IPS-20b (cell line): ENCODE data around the gene ORMDL1.
"Not testable (repeated sequence)": the region's sequence is repeated elsewhere in the genome, so short reads cannot be mapped to it uniquely, and the experiment has no call there.

Experiments
- H3K27ac ChIP-seq: one replicate; pipeline ENCODE4 v1.5.1; 2013; ENCODE audit warnings: low read length
- H3K27me3 ChIP-seq: 2 replicates; pipeline ENCODE4 v1.6.1; 2013; ENCODE audit warnings: mild to moderate bottlenecking, low read length, inconsistent platforms; ENCODE audit not compliant: insufficient read depth
- H3K36me3 ChIP-seq: 2 replicates; pipeline ENCODE4 v1.6.1; 2013; ENCODE audit warnings: low read depth, mild to moderate bottlenecking, inconsistent platforms, low read length, moderate library complexity; ENCODE audit not compliant: insufficient read depth
- H3K4me1 ChIP-seq: 2 replicates; pipeline ENCODE4 v1.6.1; 2013; ENCODE audit warnings: mild to moderate bottlenecking, control low read depth, inconsistent platforms, low read length, moderate library complexity; ENCODE audit not compliant: insufficient read depth
- H3K4me3 ChIP-seq: 2 replicates; pipeline ENCODE4 v1.5.1; 2013; ENCODE audit warnings: mild to moderate bottlenecking, low read length, inconsistent platforms
- H3K9ac ChIP-seq: 2 replicates; pipeline ENCODE4 v1.6.1; 2013; ENCODE audit warnings: low read depth, mild to moderate bottlenecking, inconsistent platforms, low read length, moderate library complexity
- H3K9me3 ChIP-seq: 2 replicates; pipeline ENCODE4 v1.6.1; 2013; ENCODE audit warnings: mild to moderate bottlenecking, low read depth, low read length, inconsistent platforms; ENCODE audit not compliant: insufficient read depth

ORMDL1 gene

DNA sequence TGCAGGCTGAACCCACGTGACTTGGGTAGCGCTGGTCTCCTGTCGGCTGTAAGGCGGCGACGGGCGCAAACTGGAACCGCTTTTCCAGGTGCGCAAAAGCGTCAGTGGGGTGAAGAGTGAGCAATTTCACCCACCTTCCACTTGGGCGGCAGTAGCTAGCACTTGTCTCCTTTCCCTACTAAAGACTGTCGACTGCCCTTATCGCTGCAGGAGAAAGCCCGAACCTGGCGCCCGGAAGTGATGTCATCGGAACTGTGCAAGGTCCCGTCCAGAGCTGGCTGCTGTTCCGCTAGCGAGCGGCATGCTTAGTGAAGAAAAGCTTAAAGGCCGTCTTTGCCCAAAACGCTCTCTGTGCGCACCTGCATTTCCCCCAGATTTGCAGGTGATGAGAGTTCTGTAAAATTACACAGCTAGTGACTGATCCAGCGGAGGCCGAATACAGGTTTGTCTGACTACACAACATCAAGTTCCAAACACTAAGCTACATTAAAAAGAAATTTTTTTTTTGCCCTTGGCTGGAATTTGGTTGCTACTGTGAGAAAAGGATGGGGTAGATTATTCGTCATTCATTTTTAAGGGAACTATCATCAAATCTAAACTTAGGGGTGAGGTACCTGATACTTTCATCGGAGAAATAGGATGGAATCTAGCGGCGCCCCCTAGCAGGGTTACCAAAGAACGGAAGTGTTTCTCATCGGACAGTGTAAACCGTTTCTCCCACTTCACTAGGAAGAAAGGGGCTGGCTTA lies 21.4 kb downstream of the ORMDL1 start, which contains the start of gene OSGEPL1:
Gene OSGEPL1 (minus strand): TSS at position 242 of the 748 bp plus-strand sequence. CDS start 1,152 bp downstream, outside the sequence.
- H3K27me3 ChIP-seq = no peaks in the 10 kb centered on the region
- H3K4me1 ChIP-seq = no peaks in the 10 kb centered on the region
- H3K36me3 ChIP-seq = peaks cover 11% of the 10 kb centered on the region
- peak within 1 kb of the TSS; percentile 93 for H3K4me3 ChIP-seq
- peak within 1 kb of the TSS; percentile 86 for H3K27ac ChIP-seq
- no peaks in the 10 kb centered on the region for H3K9me3 ChIP-seq
- peak within 1 kb of the TSS; percentile 97 for H3K9ac ChIP-seq

GRCh38 chr2:189762229-189762550 lies 21.9 kb downstream of the ORMDL1 start:
- Histone ChIP-seq H3K4me3 (peak overlapping the region; percentile 93), H3K36me3 (peaks cover 6% of the 10 kb centered on the region), H3K9ac (peak overlapping the region; percentile 97), H3K27me3 (no peaks in the 10 kb centered on the region), H3K9me3 (no peaks in the 10 kb centered on the region), H3K27ac (peak overlapping the region; percentile 86), H3K4me1 (no peaks in the 10 kb centered on the region)

DNA sequence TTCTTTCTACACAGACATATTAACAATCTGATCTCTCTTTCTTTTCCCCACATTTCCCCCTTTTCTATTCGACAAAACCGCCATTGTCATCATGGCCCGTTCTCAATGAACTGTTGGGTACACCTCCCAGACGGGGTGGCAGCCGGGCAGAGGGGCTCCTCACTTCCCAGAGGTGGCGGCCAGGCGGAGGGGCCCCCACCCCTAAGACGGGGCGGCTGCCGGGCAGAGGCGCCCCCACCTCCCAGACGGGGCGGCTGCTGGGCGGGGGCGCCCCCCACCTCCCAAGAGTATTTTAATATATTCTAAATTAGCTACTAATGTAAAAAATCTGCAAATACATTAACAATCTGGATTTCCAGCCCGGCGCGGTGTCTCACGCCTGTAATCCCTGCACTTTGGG lies 24.0 kb downstream of the ORMDL1 start:
- not testable (repeated sequence) for H3K36me3 ChIP-seq, H3K27me3 ChIP-seq, H3K9me3 ChIP-seq, H3K27ac ChIP-seq, H3K4me3 ChIP-seq, H3K4me1 ChIP-seq, H3K9ac ChIP-seq

DNA sequence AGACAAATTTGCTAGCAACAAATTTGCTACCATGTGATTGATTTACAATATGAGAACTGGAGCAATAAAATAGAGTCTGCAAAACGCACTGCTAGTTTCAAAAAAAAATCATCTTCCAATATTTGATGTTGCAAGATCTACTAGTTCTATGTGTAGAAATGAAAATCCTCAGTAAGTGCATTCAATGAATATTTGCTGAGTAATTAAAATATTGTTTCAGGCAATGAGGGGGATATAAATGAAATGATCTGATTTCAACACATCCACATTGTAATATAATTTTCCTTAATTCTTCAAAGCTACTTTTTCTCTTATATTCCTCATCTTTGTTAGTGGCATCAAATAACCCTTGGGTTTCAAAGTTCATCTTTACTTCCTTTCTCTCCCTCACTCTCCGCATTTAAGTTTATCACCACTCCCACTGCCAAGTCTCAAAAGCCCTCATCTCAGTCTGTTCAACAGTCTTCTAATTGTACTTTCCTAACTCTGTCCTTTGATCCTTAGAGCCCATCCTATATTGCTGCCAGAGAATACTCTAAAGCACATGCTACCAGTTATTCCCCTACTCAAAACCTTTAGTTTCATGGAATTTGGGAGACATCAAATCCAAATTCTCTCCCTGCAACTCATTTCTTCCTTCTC lies 27.7 kb downstream of the ORMDL1 start:
- Histone ChIP-seq H3K9ac (no peak overlapping the region), H3K9me3 (no peaks in the 10 kb centered on the region), H3K36me3 (peaks cover 14% of the 10 kb centered on the region), H3K4me1 (no peaks in the 10 kb centered on the region), H3K27me3 (no peaks in the 10 kb centered on the region), H3K27ac (no peak overlapping the region), H3K4me3 (no peak overlapping the region)

DNA sequence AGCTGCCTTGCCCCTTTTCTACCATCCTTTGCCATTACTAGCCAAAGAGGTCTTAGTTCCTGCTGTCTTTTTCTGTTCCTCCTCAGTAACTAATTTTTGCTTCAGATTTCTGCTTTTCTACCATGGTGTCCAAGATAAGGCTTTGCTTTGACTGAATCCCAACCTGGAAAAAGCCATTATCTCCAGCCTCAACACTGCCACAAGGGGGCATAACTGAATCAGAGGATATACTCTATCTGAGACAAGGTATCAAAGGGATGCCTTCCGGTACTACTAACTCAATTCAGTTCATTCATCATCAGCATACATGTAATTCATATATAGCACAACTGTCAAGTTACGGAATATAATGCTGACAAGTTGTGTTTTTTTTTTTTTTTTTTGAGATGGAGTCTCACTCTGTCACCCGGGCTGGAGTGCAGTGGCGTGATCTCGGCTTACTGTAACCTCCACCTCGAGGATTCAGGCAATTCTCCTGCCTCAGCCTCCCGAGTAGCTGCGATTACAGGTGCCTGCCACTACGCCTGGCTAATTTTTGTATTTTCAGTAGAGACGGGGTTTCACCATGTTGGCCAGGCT lies 33.0 kb downstream of the ORMDL1 start:
- H3K4me3 ChIP-seq = no peak overlapping the region
- H3K4me1 ChIP-seq = no peaks in the 10 kb centered on the region
- no peak overlapping the region for H3K9ac ChIP-seq
- H3K27me3 ChIP-seq = no peaks in the 10 kb centered on the region
- no peaks in the 10 kb centered on the region for H3K9me3 ChIP-seq
- peaks cover 25% of the 10 kb centered on the region for H3K36me3 ChIP-seq
- no peak overlapping the region for H3K27ac ChIP-seq

GRCh38 chr2:189729430-189729829 lies 54.7 kb downstream of the ORMDL1 start:
- Histone ChIP-seq H3K36me3 (no peaks in the 10 kb centered on the region), H3K9ac (no peak overlapping the region), H3K4me3 (no peak overlapping the region), H3K27me3 (no peaks in the 10 kb centered on the region), H3K27ac (no peak overlapping the region), H3K4me1 (no peaks in the 10 kb centered on the region), H3K9me3 (no peaks in the 10 kb centered on the region)

DNA sequence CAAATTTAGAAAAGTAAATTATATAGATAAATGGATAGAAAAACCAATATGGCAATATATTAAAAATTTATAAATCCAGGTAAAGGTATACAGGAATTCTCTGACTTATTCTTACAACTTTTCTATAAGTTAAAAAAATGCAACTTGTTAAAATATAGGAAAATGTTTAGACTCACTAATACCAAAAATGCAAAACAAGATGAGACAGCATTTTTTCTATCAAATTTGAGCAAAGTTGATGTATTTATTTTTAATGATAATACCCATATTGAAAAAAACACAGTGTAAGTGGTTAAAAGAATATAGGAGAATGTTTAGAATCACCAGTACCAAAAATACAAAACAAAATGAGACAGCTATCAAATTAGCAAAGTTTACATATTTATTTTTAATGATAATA lies 57.3 kb downstream of the ORMDL1 start:
- no peaks in the 10 kb centered on the region for H3K27me3 ChIP-seq
- no peaks in the 10 kb centered on the region for H3K9me3 ChIP-seq
- no peaks in the 10 kb centered on the region for H3K4me1 ChIP-seq
- no peak overlapping the region for H3K9ac ChIP-seq
- no peaks in the 10 kb centered on the region for H3K36me3 ChIP-seq
- no peak overlapping the region for H3K27ac ChIP-seq
- H3K4me3 ChIP-seq = no peak overlapping the region

DNA sequence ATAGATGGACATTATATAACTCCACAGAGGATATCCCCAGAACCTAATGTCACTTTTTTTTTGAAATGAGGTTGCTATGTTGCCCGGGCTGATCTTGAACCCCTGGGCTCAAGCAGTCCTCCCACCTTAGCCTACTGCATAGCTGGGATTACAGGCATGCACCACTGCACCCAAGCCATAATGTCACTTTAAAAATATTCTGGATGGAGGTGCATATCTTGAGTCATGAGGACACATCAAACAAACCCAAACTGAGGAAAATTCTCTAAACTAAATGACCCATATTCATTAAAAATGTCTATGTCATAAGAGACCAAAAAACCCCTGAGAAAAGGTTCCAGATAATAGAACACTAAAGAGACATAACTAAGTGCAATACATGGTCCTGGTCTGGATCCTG lies 57.9 kb downstream of the ORMDL1 start:
- Histone ChIP-seq H3K4me1 (no peaks in the 10 kb centered on the region), H3K9ac (no peak overlapping the region), H3K27ac (no peak overlapping the region), H3K9me3 (no peaks in the 10 kb centered on the region), H3K36me3 (no peaks in the 10 kb centered on the region), H3K27me3 (no peaks in the 10 kb centered on the region), H3K4me3 (no peak overlapping the region)

DNA sequence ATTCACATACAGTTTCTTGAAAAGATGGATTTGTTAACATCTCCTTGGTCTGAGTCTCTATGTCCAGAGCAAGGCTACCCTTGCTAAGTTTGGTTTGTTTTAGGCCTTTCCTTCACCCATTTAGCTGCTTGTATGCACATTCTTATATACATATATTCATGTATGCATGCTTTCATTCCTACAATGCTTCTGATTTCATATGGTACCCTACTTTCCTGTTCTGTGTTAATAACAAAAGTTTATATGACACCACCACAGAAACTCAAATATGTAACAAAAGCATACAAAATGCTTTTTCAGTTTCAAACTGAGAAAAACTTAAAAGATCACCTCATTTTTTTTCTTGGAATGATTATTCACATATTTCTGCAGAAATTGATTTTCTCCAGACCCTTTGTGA lies 60.9 kb downstream of the ORMDL1 start:
- H3K9ac ChIP-seq = no peak overlapping the region
- H3K9me3 ChIP-seq = no peaks in the 10 kb centered on the region
- H3K4me1 ChIP-seq = no peaks in the 10 kb centered on the region
- no peaks in the 10 kb centered on the region for H3K27me3 ChIP-seq
- H3K36me3 ChIP-seq = no peaks in the 10 kb centered on the region
- H3K4me3 ChIP-seq = no peak overlapping the region
- H3K27ac ChIP-seq = no peak overlapping the region
